Ureter (tissue), 1 donor: ENCODE data around the gene CDKN2AIP. TPM values are rescaled to one million over a fixed set of nuclear protein-coding genes. Genes with fewer than 3 reads are reported as not detected.
"Not testable (repeated sequence)": the region's sequence is repeated elsewhere in the genome, so short reads cannot be mapped to it uniquely, and the experiment has no call there.

ENCODE experiments used
- DNase-seq: peaks from one replicate; pipeline ENCODE4 v3.0.0-alpha.2; 2020; ENCODE audit warnings: low spot score
- total RNA-seq: library from RNA; stranded (reverse); gene quantifications from one replicate; pipeline ENCODE4 v1.2.4, GENCODE V29; 2023
- donor health status: DM: yes; HTN: yes; CAD: no.

Gene CDKN2AIP
- total RNA-seq, 1 donor from 2014 or later, result 15.0 TPM

- no peak for DNase-seq
These were observed 4.0 kb downstream of the CDKN2AIP start for GRCh38 chr4:183448436-183448835.

- DNase-seq, result no peak
These were observed 4.9 kb downstream of the CDKN2AIP start for GRCh38 chr4:183449193-183449882.

- DNase-seq, result no peak
These were observed 5.7 kb downstream of the CDKN2AIP start for GRCh38 chr4:183450108-183450507.

- no peak for DNase-seq
These were observed 11.2 kb downstream of the CDKN2AIP start for GRCh38 chr4:183455431-183456195.

DNA sequence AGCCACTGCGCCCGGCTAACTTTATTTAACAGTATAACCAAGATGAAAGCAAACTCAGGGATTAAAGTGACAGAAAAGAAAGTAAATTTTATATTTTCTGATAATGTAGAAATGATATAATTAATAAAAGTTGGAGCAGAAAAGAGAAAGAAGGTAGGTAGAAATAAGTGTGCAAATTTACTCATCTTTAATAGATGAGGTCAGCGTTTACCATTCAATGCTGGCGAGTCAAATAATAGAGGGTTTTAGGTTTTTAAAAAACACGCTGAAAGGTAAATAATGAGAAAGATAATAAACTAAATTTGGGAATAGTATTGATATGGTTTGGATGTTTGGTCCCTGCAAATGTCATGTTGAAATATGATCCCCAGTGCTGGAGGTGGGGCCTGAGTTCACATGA is 13.6 kb downstream of the CDKN2AIP start:
- no peak for DNase-seq

GRCh38 chr4:183463903-183464619 is 19.6 kb downstream of the CDKN2AIP start:
- not testable (repeated sequence) for DNase-seq

GRCh38 chr4:183465879-183466278 is 21.4 kb downstream of the CDKN2AIP start:
- DNase-seq, result not testable (repeated sequence)

DNA sequence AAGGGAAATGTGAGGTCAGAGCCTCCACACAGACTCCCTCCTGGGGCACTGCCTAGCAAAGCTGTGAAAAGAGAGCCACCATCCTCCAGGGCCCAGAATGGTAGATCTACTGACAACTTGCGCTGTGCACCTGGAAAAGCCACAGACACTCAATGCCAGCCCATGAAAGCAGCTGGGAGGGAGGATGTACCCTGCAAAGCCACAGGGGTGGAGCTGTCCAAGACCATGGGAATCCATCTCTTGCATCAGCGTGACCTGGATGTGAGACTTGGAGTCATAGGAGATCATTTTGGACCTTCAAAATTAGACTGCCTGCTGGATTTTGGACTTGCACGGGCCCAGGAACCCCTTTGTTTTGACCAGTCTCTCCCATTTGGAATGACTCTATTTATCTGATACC is 22.8 kb downstream of the CDKN2AIP start:
- no peak for DNase-seq

DNA sequence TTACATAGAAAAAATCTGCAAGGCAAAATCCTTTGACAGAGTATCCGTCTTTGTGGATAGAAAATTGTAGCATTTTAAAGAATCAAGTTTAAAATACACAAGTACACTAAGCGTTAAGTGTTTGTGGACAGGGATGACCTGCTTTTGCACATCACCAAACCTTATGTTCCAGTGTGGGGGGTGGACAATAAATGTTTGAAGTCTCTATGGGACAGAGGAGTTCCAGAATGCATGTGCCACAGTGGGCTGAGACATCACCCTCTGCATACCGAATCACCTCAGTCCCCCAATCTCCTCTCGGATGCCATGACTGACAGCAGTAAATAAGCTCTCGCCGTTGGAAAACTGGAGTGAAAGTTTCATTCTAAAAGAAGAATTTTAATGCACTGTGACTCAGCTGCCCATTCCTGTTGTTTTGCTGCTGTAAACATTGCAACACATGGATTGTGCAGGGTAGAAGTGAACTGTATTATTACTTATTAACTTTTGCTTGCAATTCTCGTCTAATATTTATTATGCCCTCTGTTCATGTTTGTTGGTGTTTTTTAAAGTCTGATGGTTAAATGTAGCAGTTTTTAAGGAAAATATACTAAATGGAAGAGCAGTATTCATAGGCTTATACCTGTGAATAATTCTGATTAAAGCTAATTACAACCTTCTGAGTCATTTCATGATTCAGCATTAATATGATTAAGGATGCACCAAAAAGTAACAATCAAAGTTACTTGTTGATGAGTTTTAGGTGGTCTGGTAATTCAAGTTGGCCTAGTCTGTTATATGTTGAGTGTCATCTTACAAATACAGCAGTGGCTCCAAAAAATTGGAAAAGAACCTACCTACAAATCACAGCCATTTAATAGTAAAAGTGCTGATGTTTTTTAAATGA is 24.0 kb downstream of the CDKN2AIP start:
- no peak for DNase-seq

DNA sequence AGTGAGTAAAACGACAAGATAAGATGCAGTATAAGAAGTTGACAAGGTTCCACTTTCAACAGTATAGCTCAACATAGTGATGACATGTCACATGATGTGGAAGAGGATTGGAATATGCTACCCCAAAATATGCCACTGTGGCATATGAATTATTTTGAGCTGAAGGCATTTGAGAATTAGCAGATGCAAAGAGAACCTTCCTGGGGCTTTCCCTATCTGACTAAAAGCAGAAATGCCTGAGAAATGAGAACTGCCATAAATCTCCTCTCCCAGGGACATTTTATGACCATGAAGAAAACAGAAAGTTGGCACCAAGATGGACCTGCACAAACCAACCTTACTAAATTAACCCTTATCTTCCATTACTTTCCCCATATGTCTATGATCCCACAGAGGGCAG is 24.8 kb downstream of the CDKN2AIP start:
- no peak for DNase-seq

DNA sequence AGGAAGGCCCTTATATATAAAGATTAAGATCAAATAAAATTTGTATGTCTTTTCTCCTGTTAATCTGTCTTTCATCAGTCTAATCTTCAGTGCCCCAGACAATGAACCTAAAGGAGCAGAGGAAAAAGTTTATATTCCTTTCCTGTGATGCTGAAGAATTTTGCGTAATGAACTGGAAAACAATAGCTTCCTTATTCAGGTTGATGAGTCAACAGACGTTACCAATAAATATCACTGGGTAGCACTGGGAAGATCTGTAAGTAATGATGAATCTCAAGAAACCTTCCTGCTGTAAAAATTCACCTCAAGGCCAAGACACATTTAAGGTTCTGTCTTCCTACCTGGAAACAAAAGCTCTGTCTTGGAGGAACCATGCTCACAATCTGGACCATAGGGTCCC is 25.5 kb downstream of the CDKN2AIP start:
- no peak for DNase-seq

GRCh38 chr4:183470821-183471220 is 26.4 kb downstream of the CDKN2AIP start:
- no peak for DNase-seq

DNA sequence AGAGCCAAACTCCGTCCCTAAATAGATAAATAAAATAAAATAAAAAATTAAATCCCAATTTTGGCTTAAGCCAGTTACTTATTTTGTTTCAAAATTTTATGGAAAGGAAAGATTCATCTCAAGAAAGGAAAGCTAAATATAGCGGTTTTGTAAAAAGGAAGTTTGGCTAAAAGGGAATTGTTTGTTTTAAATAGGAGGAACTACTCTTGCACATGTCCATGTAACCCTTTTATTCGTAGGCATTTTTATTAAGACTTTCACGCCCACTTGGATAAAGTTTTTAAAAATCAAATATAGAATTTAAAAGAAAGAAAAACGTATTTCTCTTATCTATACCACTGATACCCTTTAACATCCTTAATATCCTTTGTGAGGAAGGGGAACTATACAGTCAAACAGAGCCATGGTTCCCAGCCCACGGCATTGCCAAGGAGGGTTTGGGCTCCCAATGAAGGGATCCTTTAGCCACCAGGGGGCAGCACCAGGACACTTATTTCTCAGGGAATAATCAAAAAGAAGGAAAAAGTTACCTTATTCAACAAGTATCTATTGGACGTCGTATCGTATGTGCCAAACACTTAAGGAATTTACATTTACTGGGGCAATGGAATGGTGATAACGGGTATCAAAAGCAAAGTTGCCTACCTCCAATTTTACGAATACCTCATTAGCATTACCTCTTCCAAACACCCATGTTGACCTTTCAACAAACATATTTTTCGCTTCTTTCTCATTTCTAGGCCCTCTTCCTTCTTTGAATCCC is 27.7 kb downstream of the CDKN2AIP start:
- DNase-seq, result peak; percentile 90

GRCh38 chr4:183478123-183478522 is 33.7 kb downstream of the CDKN2AIP start:
- no peak for DNase-seq

DNA sequence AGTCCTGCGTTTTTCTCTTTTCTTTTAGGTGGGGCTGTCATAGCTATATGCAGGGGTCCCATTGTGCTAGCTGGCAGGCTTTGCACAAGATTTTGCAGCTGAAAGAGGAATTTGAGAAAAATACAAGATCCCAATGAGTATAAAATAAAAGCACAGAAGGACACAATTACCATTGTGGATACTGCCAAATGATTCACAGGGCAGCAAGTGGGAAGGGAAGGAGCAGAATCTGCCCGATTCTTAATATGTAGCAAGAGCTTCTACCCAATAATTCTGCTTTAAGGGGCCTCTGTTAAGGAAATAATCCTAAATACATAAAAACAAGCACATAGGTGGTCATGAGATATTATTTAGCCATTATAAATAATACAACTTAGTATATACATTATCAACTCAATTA is 34.5 kb downstream of the CDKN2AIP start:
- DNase-seq, result no peak

GRCh38 chr4:183482515-183483095 is 38.2 kb downstream of the CDKN2AIP start:
- not testable (repeated sequence) for DNase-seq

DNA sequence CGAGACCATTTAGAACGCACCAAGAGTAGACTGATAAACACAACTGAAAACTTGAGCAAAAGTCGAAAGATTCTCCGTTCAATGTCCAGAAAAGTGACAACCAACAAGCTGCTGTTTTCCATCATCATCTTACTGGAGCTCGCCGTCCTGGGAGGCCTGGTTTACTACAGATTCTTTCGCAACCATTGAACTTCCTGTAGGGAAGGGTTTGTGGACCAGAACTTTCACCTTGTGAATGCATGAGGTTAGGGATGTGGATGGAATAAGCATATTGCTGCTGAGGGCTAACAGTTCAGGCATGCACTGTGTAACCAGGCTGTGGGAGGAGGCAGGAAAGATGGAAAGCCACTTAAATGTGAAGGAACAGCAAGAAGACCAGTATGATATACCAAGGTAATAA is 39.6 kb downstream of the CDKN2AIP start:
- DNase-seq, result no peak

- no peak for DNase-seq
These were observed 41.1 kb downstream of the CDKN2AIP start for GRCh38 chr4:183485411-183486160.

- DNase-seq, result no peak
These were observed 48.4 kb downstream of the CDKN2AIP start for GRCh38 chr4:183492791-183493222.

DNA sequence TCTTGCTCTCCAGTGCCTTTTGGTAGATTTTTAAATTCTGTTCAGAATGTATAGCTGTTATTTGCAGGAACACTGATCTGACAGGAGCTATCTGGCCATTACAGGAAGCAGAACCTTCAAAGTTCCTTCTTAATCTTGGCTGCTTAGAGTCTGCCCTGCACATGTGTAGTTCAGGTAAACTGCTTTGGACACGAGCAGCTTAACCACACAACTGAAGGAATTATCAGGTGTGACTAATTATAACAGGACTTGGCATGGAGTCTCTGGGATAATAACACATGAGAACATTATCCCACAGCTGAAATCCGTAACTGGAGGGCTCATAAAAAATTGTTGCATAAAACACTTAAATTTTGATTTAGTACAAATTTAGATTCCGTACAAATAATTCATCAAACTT is 48.8 kb downstream of the CDKN2AIP start:
- no peak for DNase-seq
